RWPE2 (cell line): ENCODE results near the gene ST8SIA6.

Experiments used
- ATAC-seq: fragments of 200-7000 bp; cut with Tn5 transposase; 3 replicates; pipeline ENCODE4 v1.9.1; 2021; ENCODE audit warnings: low read depth
- DNase-seq: peaks from one replicate; pipeline ENCODE4 v3.0.0-alpha.2; 2020; ENCODE audit warnings: low spot score
- H3K27ac ChIP-seq: fragments of 450-650 bp; 2 replicates; pipeline ENCODE4 v1.5.1; 2017; ENCODE audit warnings: mild to moderate bottlenecking; ENCODE audit not compliant: poor library complexity, severe bottlenecking
- H3K27me3 ChIP-seq: fragments of 250-450 bp; sonication (Bioruptor Pico); 2 replicates; pipeline ENCODE4 v1.5.1; 2021; ENCODE audit warnings: mild to moderate bottlenecking, moderate library complexity; ENCODE audit not compliant: insufficient read depth, poor library complexity, severe bottlenecking
- H3K36me3 ChIP-seq: fragments of 250-450 bp; sonication (Bioruptor Pico); 2 replicates; pipeline ENCODE4 v1.5.1; 2020; ENCODE audit warnings: low read depth, mild to moderate bottlenecking, moderate library complexity
- H3K4me1 ChIP-seq: fragments of 250-450 bp; sonication (Bioruptor Pico); 2 replicates; pipeline ENCODE4 v1.5.1; 2021; ENCODE audit warnings: mild to moderate bottlenecking, moderate library complexity; ENCODE audit not compliant: insufficient read depth, poor library complexity, severe bottlenecking
- H3K4me3 ChIP-seq: fragments of 250-450 bp; sonication (Bioruptor Pico); 2 replicates; pipeline ENCODE4 v1.5.1; 2021; ENCODE audit warnings: mild to moderate bottlenecking, moderate library complexity; ENCODE audit not compliant: severe bottlenecking
- H3K9me3 ChIP-seq: fragments of 250-450 bp; sonication (Bioruptor Pico); 2 replicates; pipeline ENCODE4 v1.5.1; 2021; ENCODE audit warnings: mild to moderate bottlenecking, moderate library complexity; ENCODE audit not compliant: severe bottlenecking
- TF ChIP-seq, protein P1 (sequence below): fragments of 450-650 bp; IDR thresholded peaks from one replicate; pipeline ENCODE4 v1.5.1; 2017; ENCODE audit warnings: mild to moderate bottlenecking, moderate library complexity; ENCODE audit not compliant: poor library complexity, severe bottlenecking

ST8SIA6 gene

DNA sequence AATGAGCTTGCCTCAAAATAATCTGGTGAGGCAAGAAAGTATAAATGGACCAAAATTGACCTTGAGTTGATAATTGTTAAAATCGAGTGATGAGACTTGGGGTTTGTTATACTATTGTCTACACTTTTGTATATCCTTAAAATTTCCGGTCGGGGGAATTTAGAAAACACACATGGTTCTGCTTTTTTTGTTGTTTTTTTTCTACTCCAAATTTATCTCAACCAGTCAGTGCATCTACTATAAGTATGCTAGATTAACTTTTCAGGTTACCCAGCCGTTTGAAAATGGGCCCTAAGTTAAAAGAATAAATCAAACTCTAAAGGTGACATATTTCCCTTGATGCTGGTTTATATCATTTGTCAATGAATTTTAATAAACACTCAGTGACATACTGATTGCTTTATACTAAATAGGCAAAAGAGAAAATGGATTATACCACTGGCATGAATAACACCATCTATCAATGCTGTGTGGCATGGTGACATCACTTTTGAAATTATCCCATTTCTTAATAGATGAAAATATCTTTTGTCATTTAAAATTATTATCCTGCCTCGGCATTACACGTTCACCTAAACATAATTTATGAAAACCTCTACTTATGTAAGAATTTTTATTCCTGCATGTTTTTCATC, 40.3 kb upstream of the ST8SIA6 start:
- no peak overlapping the region for H3K27ac ChIP-seq
- no peaks in the 10 kb centered on the region for H3K9me3 ChIP-seq
- ATAC-seq: no peak
- no peak for DNase-seq
- TF ChIP-seq, protein P1, sequence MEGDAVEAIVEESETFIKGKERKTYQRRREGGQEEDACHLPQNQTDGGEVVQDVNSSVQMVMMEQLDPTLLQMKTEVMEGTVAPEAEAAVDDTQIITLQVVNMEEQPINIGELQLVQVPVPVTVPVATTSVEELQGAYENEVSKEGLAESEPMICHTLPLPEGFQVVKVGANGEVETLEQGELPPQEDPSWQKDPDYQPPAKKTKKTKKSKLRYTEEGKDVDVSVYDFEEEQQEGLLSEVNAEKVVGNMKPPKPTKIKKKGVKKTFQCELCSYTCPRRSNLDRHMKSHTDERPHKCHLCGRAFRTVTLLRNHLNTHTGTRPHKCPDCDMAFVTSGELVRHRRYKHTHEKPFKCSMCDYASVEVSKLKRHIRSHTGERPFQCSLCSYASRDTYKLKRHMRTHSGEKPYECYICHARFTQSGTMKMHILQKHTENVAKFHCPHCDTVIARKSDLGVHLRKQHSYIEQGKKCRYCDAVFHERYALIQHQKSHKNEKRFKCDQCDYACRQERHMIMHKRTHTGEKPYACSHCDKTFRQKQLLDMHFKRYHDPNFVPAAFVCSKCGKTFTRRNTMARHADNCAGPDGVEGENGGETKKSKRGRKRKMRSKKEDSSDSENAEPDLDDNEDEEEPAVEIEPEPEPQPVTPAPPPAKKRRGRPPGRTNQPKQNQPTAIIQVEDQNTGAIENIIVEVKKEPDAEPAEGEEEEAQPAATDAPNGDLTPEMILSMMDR: no peak
- H3K4me3 ChIP-seq: no peak overlapping the region
- no peaks in the 10 kb centered on the region for H3K36me3 ChIP-seq
- H3K27me3 ChIP-seq: no peaks in the 10 kb centered on the region
- no peaks in the 10 kb centered on the region for H3K4me1 ChIP-seq

DNA sequence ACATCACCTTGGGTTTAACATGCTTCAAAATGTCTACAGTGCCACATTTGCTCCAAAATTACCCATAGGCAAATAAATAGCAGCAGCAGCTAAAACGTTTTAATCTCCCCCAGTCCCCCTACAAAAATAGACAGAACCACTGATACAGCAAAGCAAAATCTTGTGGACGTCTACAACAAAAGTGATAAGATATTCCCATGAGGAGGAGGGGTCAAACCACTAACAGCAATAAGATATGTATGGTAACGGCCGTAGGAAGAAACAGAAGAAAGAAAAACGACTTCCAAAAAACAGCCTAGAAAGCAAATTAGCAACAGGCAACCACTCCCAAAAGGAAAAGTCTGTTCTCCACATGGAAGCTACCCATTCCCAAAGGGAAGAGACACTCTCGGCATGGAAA, 34.5 kb upstream of the ST8SIA6 start:
- Histone ChIP-seq H3K4me3 (no peak overlapping the region), H3K27me3 (no peaks in the 10 kb centered on the region), H3K27ac (no peak overlapping the region), H3K36me3 (no peaks in the 10 kb centered on the region), H3K9me3 (no peaks in the 10 kb centered on the region), H3K4me1 (no peaks in the 10 kb centered on the region)
- DNase-seq (no peak), ATAC-seq (no peak)
- TF ChIP-seq, protein P1: no peak

GRCh38 chr10:17483079-17483478, 28.7 kb upstream of the ST8SIA6 start:
- Histone ChIP-seq H3K27ac (no peak overlapping the region), H3K9me3 (no peaks in the 10 kb centered on the region), H3K4me3 (no peak overlapping the region), H3K27me3 (no peaks in the 10 kb centered on the region), H3K36me3 (no peaks in the 10 kb centered on the region), H3K4me1 (no peaks in the 10 kb centered on the region)
- DNase-seq (no peak), ATAC-seq (peak; percentile 71)
- TF ChIP-seq, protein P1: no peak

GRCh38 chr10:17479822-17480221, 25.4 kb upstream of the ST8SIA6 start:
- Histone ChIP-seq H3K4me3 (no peak overlapping the region), H3K4me1 (no peaks in the 10 kb centered on the region), H3K9me3 (no peaks in the 10 kb centered on the region), H3K36me3 (no peaks in the 10 kb centered on the region), H3K27ac (no peak overlapping the region), H3K27me3 (no peaks in the 10 kb centered on the region)
- ATAC-seq (no peak), DNase-seq (no peak)
- TF ChIP-seq, protein P1: no peak

DNA sequence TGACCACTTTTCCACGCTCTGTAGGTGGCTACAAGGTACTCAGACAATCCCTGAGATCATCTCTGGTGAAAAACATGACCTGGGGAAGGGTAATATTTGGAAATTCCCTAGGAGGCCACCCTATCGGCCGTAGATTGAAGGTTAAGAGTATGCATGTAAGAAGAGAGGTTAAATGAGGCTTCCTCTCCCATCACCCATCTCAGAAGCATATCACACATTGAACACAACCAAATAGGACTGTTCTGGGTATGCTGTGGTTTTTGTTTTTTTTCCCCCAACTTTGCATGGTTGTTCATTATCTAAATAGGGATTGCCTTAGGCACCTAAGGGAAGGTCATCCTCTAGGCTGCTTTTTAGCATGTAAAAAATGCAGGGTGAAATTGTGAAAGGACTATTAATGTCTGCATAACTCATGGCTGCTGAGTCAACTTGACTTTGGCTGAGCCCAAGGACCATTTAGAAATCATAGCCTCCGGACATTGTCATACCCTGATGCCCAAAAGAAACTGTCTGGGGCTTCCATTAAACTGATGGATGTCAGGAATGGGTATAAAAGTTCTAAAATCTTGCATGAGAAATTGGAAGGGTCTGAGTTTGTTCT, 24.7 kb upstream of the ST8SIA6 start:
- TF ChIP-seq, protein P1: no peak
- Histone ChIP-seq H3K27me3 (no peaks in the 10 kb centered on the region), H3K36me3 (no peaks in the 10 kb centered on the region), H3K4me3 (no peak overlapping the region), H3K9me3 (no peaks in the 10 kb centered on the region), H3K27ac (no peak overlapping the region), H3K4me1 (no peaks in the 10 kb centered on the region)
- DNase-seq (no peak), ATAC-seq (no peak; the same call in 2 of the 3 replicates)
